GM04504 (cell line): ENCODE data around the gene CCDC32.
A peak's percentile ranks its signal among the peaks of the same experiment; 100 is the strongest.

ENCODE experiments used
- DNase-seq: peaks from one replicate; pipeline ENCODE4 v3.0.0-alpha.2; 2012; ENCODE audit warnings: low read depth

The CCDC32 gene

DNA sequence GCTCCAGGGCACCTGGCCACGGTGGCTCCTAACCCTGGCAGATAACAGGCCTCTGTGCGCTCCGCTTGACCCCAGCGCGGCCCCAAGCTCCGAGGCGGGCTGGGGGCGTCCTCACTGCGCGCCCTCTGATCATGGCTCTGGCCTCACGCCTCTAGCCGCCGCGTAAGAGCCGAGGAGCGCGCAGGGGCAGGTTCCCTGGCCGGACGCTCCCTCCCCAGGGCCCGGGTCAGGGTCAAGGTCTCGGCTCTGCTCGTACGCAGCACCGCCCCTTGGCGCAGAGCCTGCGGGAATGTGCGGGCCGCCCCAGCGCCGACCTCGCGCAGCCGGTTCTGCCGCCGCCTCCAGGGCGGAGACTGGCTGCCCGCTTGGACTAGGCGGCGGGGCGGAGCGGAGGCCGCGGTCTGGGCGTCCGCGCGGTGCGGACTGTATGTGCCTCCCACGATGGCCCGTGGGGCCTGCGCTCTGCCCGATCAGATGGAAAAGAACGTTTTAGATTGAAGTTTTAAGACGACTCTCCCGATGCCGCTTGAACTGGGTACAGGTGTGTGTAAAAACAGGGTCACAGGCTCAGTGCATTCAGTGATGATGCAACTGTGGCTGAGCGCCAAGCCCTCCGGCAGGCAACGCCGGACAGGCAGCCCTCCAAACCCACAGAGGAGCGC lies 53.2 kb downstream of the CCDC32 start:
- DNase-seq: no peak

DNA sequence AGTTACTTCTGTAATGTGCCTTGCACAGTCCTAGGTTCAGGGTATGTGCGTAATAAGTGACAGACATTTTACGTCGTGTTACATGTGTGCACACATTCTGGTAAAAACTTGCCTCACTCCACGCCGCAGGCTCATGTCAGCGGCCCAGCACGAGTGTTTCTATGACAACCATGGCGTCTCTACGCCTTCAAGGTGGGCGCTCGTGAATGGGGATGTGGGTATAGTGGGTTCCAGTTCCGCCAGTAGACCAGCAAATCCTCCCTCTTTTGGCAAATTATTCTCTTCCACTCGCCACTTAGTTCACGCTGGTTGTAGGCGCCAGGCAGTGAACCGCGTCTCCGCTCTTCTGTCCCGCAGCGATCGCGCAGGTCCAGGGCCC lies 53.8 kb downstream of the CCDC32 start:
- no peak for DNase-seq

- no peak for DNase-seq
Observed at GRCh38 chr15:40510201-40510600, 54.6 kb downstream of the CCDC32 start.

GRCh38 chr15:40508216-40508615 lies 56.6 kb downstream of the CCDC32 start:
- no peak for DNase-seq

DNA sequence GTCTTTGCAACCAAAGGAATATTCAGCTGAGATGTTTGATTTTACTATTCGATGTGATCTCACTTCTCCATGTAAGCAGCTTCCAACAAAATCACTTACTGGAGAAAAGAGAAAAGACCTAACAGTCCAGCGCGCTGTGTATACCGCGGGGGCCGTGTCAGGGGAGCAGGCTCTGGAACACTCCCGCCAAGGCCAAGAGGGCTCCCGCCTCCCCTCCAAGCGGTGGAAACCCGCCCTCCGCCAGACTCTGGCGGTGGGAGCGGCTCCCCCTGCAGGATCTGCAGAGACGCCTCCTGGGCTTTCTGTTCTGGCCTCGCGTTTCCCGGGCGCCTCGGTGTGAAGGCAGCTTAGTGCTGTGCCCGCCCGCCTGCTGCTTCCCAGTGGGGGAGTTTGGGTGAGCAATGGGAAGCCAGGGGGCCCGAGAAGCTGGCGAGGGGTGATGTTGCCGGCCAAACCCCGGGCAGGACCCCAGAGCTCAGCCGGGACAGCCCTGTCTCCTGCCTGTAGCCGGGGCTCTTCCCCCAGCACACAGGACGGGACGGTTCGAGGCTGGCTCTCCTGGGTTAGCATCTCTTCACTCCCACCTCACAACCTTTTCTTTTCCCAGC lies 57.8 kb downstream of the CCDC32 start:
- DNase-seq: peak; percentile 31
